NCI-H748 (cell line): ENCODE data around the gene ARID1A.
"Not testable (repeated sequence)": the region's sequence is repeated elsewhere in the genome, so short reads cannot be mapped to it uniquely, and the experiment has no call there.

ENCODE experiments used
- DNase-seq: peaks from one replicate; lab custom pipeline; 2025; ENCODE audit not compliant: unreplicated experiment; lab: John Stamatoyannopoulos, UW

The ARID1A gene

GRCh38 chr1:26697978-26698849, 2.4 kb downstream of the ARID1A start:
- DNase-seq: peak; percentile 87

GRCh38 chr1:26700711-26701110, 4.9 kb downstream of the ARID1A start:
- no peak for DNase-seq

GRCh38 chr1:26701266-26701994, 5.6 kb downstream of the ARID1A start:
- no peak for DNase-seq

- no peak for DNase-seq
Observed at GRCh38 chr1:26701995-26702679, 6.3 kb downstream of the ARID1A start.

GRCh38 chr1:26702680-26703038, 6.8 kb downstream of the ARID1A start:
- no peak for DNase-seq

- no peak for DNase-seq
Observed at GRCh38 chr1:26703478-26703877, 7.7 kb downstream of the ARID1A start.

- DNase-seq: no peak
Observed at GRCh38 chr1:26704629-26705028, 8.8 kb downstream of the ARID1A start.

GRCh38 chr1:26705227-26705626, 9.4 kb downstream of the ARID1A start:
- DNase-seq: not testable (repeated sequence)

GRCh38 chr1:26705788-26706311, 10.0 kb downstream of the ARID1A start:
- peak; percentile 7 for DNase-seq

GRCh38 chr1:26706315-26706714, 10.5 kb downstream of the ARID1A start:
- no peak for DNase-seq

- no peak for DNase-seq
Observed at GRCh38 chr1:26710811-26711210, 15.0 kb downstream of the ARID1A start.

- DNase-seq: no peak
Observed at GRCh38 chr1:26711777-26712176, 16.0 kb downstream of the ARID1A start.

GRCh38 chr1:26717017-26717491, 21.2 kb downstream of the ARID1A start:
- no peak for DNase-seq

- DNase-seq: no peak
Observed at GRCh38 chr1:26719205-26719604, 23.4 kb downstream of the ARID1A start.

- DNase-seq: no peak
Observed at GRCh38 chr1:26721669-26722355, 26.0 kb downstream of the ARID1A start.

GRCh38 chr1:26723013-26723991, 27.5 kb downstream of the ARID1A start:
- peak; percentile 77 for DNase-seq

GRCh38 chr1:26724118-26724517, 28.3 kb downstream of the ARID1A start:
- DNase-seq: no peak

- no peak for DNase-seq
Observed at GRCh38 chr1:26724926-26725325, 29.1 kb downstream of the ARID1A start.

GRCh38 chr1:26725904-26726303, 30.1 kb downstream of the ARID1A start:
- not testable (repeated sequence) for DNase-seq

- DNase-seq: no peak
Observed at GRCh38 chr1:26726784-26727183, 31.0 kb downstream of the ARID1A start.
